Gastroesophageal sphincter (tissue), 3 donors: ENCODE measurements around the gene RNF180.

Experiments used
- POLR2AphosphoS5 ChIP-seq: sonication (generic); formaldehyde crosslinking; IDR thresholded peaks from one replicate; pipeline ENCODE4 v1.6.1; 2017; ENCODE audit warnings: antibody characterized with exemption
- TF ChIP-seq, protein P1 (sequence below), 4 experiments: fragments of 200-600 bp in 2 of 4; fragments of 450-650 bp in 2 of 4; sonication (generic) in 1 of 4; IDR thresholded peaks; one replicate each; pipeline ENCODE4 v1.5.1; 2017 to 2019; ENCODE audit warnings: antibody characterized with exemption in 4 of 4, mild to moderate bottlenecking in 2 of 4, moderate library complexity in 2 of 4

DNA sequence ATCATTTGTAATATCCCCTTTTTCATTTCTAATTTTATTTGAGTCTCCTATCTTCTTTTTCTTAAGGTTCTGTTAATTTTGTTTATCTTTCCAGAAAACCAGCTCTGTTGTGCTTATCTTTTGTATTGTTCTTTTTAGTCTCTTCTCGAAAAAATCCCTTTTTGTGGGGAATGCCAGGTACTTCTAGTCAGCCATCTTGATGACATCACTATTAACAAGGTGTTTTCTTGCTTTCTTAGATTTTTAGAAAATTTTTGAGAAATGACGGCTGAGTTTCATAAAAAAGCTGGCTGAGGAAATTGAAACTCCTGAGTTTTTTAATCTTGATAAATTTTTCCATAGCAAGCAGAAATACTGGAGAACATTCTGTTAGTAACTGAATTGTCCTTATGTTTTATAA is 10.7 kb downstream of the RNF180 start:
- TF ChIP-seq, protein P1, sequence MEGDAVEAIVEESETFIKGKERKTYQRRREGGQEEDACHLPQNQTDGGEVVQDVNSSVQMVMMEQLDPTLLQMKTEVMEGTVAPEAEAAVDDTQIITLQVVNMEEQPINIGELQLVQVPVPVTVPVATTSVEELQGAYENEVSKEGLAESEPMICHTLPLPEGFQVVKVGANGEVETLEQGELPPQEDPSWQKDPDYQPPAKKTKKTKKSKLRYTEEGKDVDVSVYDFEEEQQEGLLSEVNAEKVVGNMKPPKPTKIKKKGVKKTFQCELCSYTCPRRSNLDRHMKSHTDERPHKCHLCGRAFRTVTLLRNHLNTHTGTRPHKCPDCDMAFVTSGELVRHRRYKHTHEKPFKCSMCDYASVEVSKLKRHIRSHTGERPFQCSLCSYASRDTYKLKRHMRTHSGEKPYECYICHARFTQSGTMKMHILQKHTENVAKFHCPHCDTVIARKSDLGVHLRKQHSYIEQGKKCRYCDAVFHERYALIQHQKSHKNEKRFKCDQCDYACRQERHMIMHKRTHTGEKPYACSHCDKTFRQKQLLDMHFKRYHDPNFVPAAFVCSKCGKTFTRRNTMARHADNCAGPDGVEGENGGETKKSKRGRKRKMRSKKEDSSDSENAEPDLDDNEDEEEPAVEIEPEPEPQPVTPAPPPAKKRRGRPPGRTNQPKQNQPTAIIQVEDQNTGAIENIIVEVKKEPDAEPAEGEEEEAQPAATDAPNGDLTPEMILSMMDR (IDR thresholded peaks at IDR 0.05) = no peak
- TF ChIP-seq POLR2AphosphoS5 = no peak
